Dermis microvascular lymphatic vessel endothelial cell (primary cell): ENCODE measurements around the gene MROH8. TPM values are rescaled to one million over a fixed set of nuclear protein-coding genes. Genes with fewer than 3 reads are reported as not detected.
A peak's percentile ranks its signal among the peaks of the same experiment; 100 is the strongest.
"Not testable (repeated sequence)": the region's sequence is repeated elsewhere in the genome, so short reads cannot be mapped to it uniquely, and the experiment has no call there.

Experiments
- DNase-seq, 2 donors: peaks; one replicate each; pipeline versions ENCODE4 v3.0.0 to v3.0.0-alpha.2; 2010; ENCODE audit warnings: low read depth in 2 of 2
- total RNA-seq: library from RNA; depleted of rRNA; stranded (reverse); fragments of >200 nt; gene quantifications from 2 replicates; pipeline ENCODE4 v1.2.1, GENCODE V29; 2014

The MROH8 gene
- total RNA-seq, 1 donor from 2014 or later: 0.64 TPM

DNA sequence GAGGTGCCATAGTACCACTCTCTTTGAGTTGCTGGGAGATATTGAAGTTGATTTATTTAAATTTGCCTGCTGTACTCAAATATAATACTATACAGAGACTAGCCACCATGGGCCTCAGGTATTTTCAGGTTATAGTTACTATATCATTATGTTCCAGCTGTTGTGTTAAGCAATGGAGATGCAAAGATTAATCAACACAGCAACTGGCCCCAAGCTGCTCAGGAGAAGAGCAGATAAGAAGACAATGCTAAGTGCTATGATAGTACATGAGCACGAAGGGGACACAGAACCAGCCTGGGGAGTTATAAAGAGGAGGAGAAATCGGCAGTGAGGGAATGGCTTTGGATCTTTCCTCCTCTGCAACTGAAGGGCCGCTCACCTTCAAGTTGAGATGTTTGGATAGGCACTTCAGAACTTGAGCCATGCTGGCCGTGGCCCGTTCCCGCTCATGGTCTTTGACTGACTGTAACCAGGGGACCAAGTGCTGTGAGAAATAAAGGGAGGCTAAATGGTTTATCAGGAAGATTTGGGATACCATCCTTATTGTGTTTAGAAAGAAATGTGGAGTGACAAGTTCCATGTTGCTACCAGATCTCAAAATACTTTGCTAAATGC is 24.6 kb downstream of the MROH8 start:
- no peak for DNase-seq

DNA sequence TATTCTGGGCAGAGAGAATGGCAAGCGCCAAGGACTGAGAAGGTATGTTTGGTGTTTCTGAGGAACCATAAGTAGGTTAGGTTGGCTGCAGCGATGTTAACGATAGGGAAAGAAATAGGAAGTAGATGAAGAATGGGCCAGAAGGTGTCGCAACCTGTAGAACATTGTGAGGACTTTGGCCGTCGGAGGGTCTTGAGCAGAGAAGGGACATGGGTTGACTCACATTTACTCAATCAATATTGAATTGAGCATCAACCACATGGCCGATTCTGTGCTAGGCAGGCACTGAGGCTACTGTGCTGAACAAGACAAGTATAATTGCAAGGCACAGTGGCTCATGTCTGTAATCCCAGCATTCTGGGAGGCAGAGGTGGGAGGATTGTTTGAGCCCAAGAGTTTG is 27.1 kb downstream of the MROH8 start:
- no peak for DNase-seq

DNA sequence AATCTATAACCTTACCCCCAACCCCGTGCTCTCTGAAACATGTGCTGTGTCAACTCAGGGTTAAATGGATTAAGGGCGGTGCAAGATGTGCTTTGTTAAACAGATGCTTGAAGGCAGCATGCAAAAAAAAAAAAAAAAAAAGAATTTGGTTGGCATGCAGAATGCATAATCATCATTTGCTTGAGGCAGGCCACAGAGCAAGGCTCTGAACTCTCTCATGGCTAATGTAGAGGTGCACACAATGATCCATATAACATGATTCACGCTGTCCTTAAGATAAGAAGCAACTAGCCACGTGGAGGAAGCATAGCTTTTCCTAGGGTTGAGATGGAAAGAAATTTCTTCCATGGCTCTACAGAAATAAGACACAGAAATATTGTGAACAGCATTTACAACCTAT is 27.8 kb downstream of the MROH8 start:
- DNase-seq: no peak

DNA sequence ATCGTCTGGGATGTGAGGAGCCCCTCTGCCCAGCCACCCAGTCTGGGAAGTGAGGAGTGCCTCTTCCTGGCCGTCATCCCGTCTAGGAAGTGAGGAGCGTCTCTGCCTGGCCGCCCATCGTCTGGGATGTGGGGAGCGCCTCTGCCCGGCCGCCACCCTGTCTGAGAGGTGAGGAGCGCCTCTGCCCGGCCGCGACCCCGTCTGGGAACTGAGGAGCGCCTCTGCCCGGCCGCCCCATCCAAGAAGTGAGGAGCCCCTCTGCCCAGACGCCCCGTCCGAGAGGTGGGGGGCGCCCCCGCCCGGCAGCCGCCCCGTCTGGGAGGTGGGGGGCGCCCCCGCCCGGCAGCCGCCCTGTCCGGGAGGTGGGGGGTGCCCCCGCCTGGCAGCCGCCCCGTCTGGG is 28.5 kb downstream of the MROH8 start:
- not testable (repeated sequence) for DNase-seq

DNA sequence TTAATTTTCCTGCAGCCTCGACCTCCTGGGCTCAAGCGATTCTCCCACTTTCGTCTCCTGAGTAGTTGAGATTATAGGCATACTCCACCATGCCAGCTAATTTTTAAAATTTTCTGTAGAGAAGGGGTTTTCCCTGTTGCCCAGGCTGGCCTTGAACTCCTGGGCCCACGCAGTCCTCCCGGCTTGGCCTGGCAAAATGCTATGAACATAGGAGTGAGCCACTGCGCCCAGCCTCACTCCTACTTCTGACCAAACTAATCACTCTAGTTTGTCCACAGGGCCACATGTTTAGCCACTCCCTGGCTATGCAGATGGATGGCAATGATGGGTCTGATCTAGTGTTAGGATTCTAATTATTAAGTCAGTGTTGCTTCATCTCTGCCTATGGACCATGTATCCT is 32.1 kb downstream of the MROH8 start:
- no peak for DNase-seq

DNA sequence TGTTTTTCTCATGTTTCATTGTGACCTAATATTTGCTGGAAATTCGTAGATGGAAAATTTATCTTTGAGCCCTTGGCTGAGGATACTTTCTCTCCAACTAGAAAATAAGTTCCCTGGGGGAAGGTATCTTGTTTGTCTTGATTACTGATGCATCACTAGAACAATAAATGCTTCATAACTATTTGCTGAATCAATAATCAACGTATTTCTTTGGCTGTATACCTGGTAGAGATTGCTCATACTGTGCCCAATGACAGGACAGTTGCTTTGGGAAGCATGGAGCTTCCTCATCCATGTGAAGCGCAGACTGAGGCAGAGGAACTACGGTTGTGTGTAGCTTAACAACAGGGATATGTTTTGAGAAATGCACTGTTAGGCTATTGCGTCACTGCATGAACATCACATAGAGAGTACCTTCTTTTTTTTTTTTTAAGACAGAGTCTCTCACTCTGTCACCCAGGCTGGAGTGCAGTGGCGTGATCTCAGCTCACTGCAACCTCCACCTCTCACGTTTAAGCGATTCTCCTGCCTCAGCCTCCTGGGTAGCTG is 34.4 kb downstream of the MROH8 start:
- no peak for DNase-seq

DNA sequence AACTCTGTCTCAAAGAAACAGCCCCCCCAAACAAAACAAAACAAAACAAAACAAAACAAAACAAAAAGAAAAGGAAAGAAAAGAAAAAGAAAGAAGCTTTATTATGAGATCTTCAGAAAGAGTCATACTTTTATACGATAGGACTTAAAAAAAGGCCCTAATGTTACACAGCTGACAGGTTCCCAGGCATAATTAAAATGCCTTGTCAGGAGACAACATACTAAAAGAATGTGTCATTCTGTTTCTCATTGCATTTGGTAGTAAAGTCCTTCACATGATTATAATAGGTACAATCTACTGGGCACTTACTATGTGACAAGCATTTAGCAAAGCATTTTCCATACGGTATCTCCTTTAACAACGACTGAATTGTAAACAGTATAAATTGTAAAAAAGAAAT is 36.6 kb downstream of the MROH8 start:
- no peak for DNase-seq

DNA sequence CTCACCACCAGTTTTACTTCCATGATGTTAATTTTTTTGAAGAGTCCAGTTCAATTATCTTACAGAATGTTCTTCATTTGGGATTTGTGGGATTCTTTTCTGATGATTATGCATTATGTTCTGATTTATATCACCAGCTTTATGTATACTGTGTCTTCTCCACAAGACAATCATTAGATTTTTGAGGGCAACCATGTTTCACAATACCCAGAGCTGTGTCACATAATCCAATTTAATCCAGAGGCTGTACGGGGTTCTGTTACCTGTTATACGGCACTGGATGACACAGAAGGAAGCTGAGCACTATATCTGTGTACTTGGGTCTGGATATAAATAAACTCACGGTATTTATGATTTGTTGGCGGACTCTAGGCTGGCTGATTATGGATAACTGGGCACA is 41.8 kb downstream of the MROH8 start:
- no peak for DNase-seq

DNA sequence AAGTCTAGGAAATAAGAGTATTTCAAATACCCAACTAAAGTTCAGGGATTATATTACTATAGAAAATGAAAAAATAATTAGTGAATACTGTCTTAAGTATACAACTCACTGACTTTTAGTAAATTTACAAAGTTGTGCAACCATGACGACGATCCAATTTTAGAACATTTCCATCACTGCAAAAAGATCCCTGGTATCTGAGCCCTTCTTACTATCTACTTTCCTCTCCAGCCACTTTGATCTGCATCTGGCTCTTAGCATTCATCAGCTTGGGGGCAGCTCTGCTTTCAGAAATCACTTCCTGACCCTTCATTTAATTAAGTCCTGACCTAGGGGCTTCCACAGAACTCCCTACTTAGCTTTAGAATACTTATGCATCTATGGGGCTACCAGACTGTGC is 45.4 kb downstream of the MROH8 start:
- no peak for DNase-seq

DNA sequence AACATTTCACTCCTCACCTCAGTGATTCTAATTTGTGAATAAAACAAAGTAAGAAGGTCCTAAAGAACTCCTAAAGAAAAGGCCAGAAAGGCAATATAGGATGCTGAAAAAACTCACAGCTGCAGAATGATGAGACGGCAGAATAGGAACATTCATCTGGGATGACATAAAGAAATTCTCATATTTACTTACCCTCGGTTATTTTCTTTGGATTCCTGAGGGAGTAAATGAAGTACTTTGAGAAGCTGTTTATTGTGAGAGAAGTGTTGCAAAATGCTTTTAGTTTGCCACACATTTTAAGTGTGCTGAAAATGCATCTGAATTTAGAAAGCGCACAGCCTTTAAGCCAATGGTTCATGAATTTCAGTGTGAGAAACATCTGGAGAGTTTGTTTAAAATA is 47.9 kb downstream of the MROH8 start:
- DNase-seq: no peak

DNA sequence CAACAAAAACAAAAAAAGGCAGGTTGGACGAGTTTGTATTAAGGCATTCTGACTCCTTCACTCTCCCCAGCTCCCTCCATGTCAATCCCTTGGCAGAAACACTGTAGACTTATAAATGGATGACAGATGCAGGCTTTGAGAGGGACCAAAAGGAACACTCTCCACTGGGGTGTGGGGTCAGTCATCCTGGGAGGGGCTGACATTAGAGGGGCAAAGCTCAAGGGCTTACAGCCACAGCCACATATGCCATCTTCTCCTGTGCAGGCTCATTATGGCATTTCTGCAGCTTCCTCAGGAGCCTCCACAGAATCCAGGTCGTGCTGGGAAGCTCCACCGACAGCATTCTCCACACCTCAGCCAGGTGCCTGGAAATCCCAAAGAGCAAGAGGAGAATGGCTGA is 50.5 kb downstream of the MROH8 start:
- no peak for DNase-seq

DNA sequence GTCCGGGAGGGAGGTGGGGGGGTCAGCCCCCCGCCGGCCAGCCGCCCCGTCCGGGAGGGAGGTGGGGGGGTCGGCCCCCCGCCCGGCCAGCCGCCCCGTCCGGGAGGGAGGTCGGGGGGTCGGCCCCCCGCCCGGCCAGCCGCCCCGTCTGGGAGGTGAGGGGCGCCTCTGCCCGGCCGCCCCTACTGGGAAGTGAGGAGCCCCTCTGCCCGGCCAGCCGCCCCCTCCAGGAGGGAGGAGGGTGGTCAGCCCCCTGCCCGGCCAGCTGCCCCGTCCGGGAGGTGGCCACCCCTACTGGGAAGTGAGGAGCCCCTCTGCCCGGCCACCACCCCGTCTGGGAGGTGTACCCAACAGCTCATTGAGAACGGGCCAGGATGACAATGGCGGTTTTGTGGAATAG is 53.1 kb downstream of the MROH8 start:
- DNase-seq: not testable (repeated sequence)

DNA sequence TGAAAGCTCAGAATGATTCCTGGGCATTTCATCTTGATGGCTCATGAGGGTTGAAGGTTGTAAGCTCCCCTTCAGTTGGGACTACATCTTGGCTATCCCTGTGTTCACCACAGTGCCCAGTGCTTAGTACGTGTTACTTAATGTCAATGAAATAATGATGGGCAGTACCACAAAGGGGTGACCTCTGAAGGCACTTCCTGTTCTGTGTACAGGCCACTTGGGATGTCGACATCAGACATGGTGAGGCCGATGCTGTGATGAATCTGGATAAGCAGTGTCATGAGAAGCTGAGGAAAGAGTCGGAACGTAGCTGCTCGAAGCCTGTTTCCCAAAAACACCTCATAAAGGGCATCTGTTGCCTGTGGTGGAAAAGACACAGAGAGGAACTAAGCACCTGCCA is 55.9 kb downstream of the MROH8 start:
- no peak for DNase-seq

DNA sequence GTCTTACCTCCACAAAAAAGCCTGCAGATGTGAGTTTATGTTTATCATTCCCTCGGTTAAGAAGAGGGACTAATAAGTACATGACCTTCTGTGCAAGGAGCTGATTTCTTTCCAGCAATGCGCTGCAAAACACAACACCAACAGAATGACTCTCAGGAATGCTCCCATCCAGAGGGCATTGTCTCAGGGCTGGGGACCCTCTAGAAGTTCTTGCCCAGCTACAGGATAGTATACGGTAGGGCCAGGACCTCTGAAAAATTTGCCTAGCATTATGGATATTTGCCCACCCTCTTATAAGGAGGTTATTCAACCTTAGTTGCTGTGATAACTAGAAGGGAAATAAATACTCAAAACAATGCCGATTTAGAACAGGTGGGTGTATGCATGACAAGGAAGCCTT is 58.9 kb downstream of the MROH8 start:
- DNase-seq: no peak

DNA sequence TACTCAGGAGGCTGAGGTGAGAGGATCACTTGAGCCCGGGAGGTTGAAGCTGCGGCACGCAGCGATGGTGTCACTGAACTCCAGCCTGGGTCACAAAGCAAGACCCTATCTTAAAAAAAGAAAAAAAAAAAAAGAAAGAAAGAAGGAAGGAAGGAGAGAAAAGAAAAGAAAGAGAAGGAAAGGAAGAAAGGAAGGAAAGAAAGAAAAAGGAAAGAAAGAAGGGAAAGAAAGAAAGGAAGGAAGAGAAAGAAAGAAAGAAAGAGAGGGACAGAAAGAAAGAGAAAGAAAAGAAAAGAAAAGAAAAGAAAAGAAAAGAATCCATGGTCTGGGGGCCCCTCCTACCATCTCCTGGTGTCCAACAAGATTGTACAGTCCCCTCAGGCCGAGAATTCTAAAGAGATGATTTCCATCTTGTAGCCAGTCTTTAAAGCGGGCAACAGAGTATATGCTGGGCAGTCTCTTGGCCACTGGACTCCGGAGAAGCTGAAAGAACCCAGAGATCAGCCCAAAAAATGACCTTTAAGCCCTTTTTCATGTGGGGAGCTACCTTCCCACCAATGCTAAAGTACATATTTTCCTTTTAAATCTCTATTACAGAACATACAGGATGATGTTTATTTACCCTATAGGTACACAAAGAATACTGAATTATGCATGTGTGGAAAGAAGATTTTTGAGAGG is 59.9 kb downstream of the MROH8 start:
- DNase-seq: no peak

DNA sequence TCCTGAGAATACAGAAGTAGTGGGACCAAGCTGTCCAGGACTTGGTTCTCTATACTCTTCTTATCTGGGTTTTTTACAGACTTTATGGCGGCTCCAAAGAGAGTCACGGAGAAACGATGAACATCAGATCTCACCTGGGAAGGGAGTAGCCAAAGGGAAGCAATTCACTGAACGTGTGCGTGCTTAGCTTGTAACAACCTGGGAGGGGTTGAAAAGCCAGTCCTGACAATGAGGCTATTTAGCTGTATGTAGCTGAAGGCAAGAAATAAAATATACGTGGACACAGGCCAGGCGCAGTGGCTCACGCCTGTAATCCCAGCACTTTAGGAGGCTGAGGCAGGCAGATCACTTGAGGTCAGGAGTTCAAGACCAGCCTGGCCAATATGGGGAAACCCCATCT is 65.3 kb downstream of the MROH8 start:
- no peak for DNase-seq

DNA sequence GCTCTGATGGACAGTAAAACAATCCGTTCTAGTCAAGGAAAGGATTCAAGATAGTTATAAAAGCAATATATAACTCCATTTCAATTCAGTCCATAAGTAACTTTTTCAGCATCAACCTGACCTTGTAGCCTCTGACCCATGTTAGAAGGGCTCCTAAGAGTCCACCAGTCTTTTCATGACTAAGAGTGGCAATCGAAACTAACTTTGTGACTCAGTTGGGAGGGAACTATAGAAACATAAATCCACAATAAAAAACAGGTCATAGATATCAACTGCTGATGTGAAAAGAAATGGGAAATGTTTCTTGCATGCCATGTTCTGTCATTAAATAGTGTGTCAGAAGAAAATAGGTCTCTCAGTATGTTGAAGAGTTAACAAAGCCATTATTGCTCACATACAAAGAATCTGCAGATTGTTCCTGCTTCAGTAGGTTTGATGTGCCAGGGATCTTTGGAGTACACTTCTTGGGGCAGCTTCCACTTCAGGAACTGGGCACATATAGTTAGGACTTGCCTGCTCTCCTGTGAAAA is 67.4 kb downstream of the MROH8 start:
- no peak for DNase-seq

DNA sequence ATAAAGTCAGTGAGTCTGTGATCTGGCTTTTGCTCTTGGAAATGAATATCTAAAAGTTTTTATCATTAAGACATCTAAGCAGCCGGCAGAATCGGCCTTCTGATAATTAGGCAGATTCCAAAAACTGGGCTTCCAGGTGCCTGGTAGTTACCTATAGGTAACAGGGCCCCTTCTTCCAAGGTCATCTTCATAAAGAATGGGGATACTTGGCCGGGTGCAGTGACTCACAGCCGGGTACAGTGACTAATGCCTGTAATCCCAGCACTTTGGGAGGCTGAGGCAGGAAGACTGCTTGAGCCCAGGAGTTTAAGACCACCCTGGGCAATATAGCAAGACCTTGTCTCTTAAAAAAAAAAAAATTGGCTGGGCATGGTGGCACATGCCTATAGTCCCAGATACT is 70.7 kb downstream of the MROH8 start:
- DNase-seq: no peak

DNA sequence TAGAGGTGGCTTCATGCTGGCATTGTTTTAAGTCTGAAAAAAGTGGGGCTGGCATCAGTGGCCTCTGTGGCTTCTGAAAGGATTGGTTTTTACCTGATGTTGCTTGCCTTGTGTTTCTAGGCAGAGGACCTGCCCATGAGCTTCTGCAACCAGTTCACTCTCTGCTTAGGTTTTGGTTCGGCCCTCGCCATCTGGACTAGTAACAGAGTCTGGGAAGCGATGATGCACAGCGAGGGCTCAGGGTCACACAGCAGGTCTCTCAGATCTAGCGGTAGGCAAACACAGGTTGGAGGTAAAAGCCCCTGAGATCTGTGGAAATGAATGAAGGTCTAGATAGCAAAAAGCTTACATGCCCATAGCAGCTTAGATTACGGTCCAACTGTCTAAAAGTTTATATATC is 76.8 kb downstream of the MROH8 start:
- DNase-seq: no peak

DNA sequence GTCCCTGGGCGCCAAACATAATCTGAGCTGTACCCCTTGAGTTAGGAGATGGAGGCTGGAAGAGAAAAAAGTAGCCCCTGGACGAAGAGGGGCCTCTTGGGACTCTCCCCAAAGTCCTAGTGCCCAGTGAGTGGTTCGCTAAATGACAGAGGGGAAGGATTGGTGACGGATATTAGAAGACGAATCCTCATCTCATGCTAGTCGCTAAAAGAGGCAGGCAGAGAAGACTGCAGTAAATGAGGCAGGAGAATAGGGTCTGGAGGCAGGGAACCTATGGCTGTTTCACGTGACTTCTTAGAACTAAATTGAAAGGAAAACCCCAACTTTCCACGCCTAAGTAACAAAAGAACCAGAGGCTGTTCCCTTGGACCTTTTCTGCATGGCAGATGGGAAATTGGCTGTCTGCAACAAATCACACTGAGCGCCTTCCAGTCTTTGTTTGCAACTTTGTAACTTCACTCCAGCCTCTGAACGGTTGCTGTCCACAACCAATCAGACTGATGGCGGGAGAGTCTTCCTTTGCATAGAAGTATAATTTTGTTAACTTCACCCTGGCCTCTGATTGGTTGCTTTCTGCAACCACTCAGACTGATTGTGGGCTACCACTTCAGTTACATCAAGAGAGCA is 82.8 kb downstream of the MROH8 start:
- DNase-seq: no peak

DNA sequence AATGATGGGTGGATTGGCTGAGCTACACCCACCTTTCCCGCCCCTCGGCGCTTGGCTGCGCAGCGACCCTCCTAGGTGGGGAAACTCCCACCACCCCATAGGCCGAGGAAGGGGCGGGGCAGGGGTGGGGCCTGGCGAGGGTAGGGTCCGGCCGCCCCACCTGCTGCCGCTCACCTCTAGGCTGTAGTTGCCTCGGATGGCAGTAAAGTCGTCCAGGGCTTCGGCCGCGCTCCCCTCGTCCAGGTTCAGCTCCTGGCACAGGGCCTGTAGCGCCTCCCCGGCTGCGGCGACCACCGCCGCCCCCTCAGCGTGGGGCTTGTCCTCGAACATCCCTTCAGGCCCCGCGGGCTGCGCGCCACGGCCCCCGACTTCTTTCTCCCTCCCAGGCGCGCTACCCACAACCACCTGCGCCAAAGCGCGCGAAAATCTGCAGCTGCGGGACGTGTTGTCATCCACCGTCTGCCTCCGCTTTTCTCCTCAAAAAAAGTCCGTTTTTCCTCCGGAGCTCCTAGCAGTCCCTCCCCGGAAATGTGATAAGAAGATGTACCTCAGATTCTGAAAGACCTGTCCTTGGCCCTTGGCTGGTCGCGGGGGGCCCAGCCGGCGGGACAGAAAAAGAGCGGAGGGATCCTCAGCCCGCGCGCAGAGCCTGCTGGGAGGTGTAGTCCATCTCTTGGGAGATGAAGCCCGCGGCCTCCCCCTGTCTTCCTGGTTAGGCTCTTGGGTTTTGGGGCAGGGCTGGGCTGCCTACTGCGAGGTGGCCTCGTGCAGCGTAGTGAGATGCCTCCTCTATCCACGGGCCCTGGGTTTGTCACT is 83.5 kb downstream of the MROH8 start, which contains the start of gene RBL1:
RBL1 (minus strand) TSS at position 399 of the 816 bp plus-strand sequence; CDS start at position 330, 69 bp downstream.
- peak; percentile 61 to 83 for DNase-seq
